Transverse colon (tissue), 4 donors: Measurements from ENCODE around the gene FNIP2. TPM values are rescaled to one million over a fixed set of nuclear protein-coding genes. Genes with fewer than 3 reads are reported as not detected.
"Not testable (repeated sequence)": the region's sequence is repeated elsewhere in the genome, so short reads cannot be mapped to it uniquely, and the experiment has no call there.

Experiments
- DNase-seq: peaks from one replicate; pipeline ENCODE4 v3.0.0-alpha.2; 2019
- H3K27ac ChIP-seq, 4 donors: fragments of 200-600 bp; sonication (generic); 2 replicates each; pipeline ENCODE4 v1.5.1; 2016 to 2018; ENCODE audit warnings: inconsistent platforms in 4 of 4
- H3K27me3 ChIP-seq: fragments of 200-600 bp; sonication (generic); 2 replicates; pipeline ENCODE4 v1.5.1; 2017; ENCODE audit warnings: inconsistent platforms
- H3K36me3 ChIP-seq, 4 donors: fragments of 200-600 bp; sonication (generic); 2 replicates each; pipeline ENCODE4 v1.5.1; 2017 to 2019; ENCODE audit warnings: inconsistent platforms in 4 of 4
- H3K4me1 ChIP-seq, 4 donors: fragments of 200-600 bp; sonication (generic); 2 replicates each; pipeline ENCODE4 v1.5.1; 2017 to 2020; ENCODE audit warnings: inconsistent platforms in 4 of 4
- H3K4me3 ChIP-seq, 4 donors: fragments of 200-600 bp; sonication (generic); 1 replicate in 1 of 4; 2 replicates in 3 of 4; pipeline versions ENCODE4 v1.5.1 to v1.6.1; 2017 to 2019; ENCODE audit warnings: inconsistent platforms in 4 of 4
- H3K9me3 ChIP-seq, 2 donors: fragments of 200-600 bp; sonication (generic); 2 replicates each; pipeline ENCODE4 v1.5.1; 2017 to 2019; ENCODE audit warnings: inconsistent platforms in 2 of 2
- EP300 ChIP-seq: sonication (generic); formaldehyde crosslinking; IDR thresholded peaks from one replicate; pipeline ENCODE4 v1.6.1; 2017; ENCODE audit warnings: antibody characterized with exemption, low read depth
- POLR2A ChIP-seq: fragments of 450-650 bp; IDR thresholded peaks from one replicate; pipeline ENCODE4 v1.6.1; 2016; ENCODE audit warnings: antibody characterized with exemption, mild to moderate bottlenecking, moderate library complexity
- POLR2AphosphoS5 ChIP-seq, 3 donors: sonication (generic); formaldehyde crosslinking; IDR thresholded peaks; one replicate each; pipeline ENCODE4 v1.6.1; 2016; ENCODE audit warnings: antibody characterized with exemption in 3 of 3
- WGBS, 2 donors: methylation state at CpG; one replicate each; pipeline ENCODE4 v1.1.5; 2018; ENCODE audit warnings: low coverage in 1 of 2; 5-methylcytosine and 5-hydroxymethylcytosine counted together
- in situ Hi-C, 4 donors: fragments of 200-750 bp; cut with MboI; loops; one replicate each; pipeline versions ENCODE4 v1.15.0 to v1.15.1; 2017; ENCODE audit warnings: low sequenced_read_pairs in 3 of 4, low pct_ligation_motif_present in 1 of 4, low pct_unique_long_range_greater_than_20kb in 1 of 4
- intact Hi-C: fragments of 100-400 bp; cut with DNase I; formaldehyde crosslinking; loops from one replicate; pipeline ENCODE4 v1.15.1; 2023; ENCODE audit warnings: low total_unique reads
- total RNA-seq, 4 donors: library from RNA; depleted of rRNA; stranded (reverse); fragments of >200 nt; gene quantifications; one replicate each; pipeline ENCODE4 v1.1.0, GENCODE V29; 2016
- TF ChIP-seq, protein P1 (sequence below), 5 experiments: fragments of 200-600 bp in 3 of 5; fragments of 450-650 bp in 2 of 5; sonication (generic) in 3 of 5; IDR thresholded peaks; 1 replicate in 2 of 5; 2 replicates in 3 of 5; pipeline ENCODE4 v1.5.1; 2016 to 2017; ENCODE audit warnings: antibody characterized with exemption in 5 of 5, inconsistent platforms in 3 of 5, mild to moderate bottlenecking in 2 of 5, moderate library complexity in 1 of 5

Gene FNIP2
- total RNA-seq, 4 donors from 2014 or later: 47.2 to 105 (median 64.0) TPM

DNA sequence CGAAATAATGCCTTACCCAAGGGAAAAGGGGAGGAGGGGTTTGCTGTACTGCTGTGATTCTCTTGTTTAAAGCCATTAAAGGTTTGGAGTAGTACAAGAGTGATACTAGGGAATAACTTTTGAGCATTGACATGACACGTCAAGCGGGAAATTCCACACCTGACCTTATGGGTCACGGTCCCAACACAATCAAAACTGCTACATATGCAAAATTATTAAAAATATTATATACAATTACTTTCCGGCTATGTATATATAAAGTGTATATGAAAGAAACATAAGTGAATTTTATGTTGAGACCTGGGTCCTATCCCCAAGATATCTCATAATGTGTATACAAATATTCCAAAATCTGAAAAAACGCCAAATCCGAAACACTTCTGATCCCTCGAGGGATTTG, 21.0 kb downstream of the FNIP2 start:
- H3K36me3 ChIP-seq: no peaks in the 10 kb centered on the region
- H3K9me3 ChIP-seq: no peaks in the 10 kb centered on the region
- peaks cover 20 to 52% (median 37%) of the 10 kb centered on the region in 4 donors for H3K4me1 ChIP-seq
- H3K27me3 ChIP-seq: no peaks in the 10 kb centered on the region
- WGBS, 2 donors: 93 to 96% methylated on average over 8 of the region's 8 CpGs
- no peak for DNase-seq
- in situ Hi-C loops (no loop called here), intact Hi-C loops (no loop called here)
- H3K4me3 ChIP-seq: no peak overlapping the region
- H3K27ac ChIP-seq: no peak overlapping the region
- no peak for TF ChIP-seq POLR2AphosphoS5 (IDR thresholded peaks at IDR 0.05)
- no peak for TF ChIP-seq EP300
- TF ChIP-seq POLR2A: no peak
- TF ChIP-seq, protein P1, sequence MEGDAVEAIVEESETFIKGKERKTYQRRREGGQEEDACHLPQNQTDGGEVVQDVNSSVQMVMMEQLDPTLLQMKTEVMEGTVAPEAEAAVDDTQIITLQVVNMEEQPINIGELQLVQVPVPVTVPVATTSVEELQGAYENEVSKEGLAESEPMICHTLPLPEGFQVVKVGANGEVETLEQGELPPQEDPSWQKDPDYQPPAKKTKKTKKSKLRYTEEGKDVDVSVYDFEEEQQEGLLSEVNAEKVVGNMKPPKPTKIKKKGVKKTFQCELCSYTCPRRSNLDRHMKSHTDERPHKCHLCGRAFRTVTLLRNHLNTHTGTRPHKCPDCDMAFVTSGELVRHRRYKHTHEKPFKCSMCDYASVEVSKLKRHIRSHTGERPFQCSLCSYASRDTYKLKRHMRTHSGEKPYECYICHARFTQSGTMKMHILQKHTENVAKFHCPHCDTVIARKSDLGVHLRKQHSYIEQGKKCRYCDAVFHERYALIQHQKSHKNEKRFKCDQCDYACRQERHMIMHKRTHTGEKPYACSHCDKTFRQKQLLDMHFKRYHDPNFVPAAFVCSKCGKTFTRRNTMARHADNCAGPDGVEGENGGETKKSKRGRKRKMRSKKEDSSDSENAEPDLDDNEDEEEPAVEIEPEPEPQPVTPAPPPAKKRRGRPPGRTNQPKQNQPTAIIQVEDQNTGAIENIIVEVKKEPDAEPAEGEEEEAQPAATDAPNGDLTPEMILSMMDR (IDR thresholded peaks at IDR 0.05): no peak

DNA sequence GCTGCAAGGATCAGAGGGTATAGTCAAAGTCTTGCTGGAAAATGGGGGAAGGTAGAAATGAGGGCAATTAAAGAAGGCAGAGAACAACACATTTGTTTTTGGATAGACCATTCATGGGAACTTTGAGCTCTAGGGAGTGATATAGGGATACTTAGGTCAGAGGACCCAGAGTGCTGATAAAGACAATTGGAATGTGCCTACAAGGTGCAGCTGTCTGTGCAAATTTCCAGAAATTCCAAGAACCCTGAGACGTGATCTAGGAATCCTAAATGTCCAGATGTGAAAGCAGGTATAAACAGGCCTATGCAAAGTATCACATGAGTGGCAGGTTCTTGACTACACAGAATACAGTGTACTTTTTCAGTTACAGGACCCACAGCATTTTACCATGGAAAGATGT, 24.2 kb downstream of the FNIP2 start:
- H3K4me1 ChIP-seq: peaks cover 0 to 22% (median 11%) of the 10 kb centered on the region in 4 donors
- H3K27me3 ChIP-seq: no peaks in the 10 kb centered on the region
- no peak for TF ChIP-seq EP300
- no peak for TF ChIP-seq POLR2AphosphoS5 (IDR thresholded peaks at IDR 0.05)
- TF ChIP-seq, protein P1 (IDR thresholded peaks at IDR 0.05): no peak
- no peak for TF ChIP-seq POLR2A
- in situ Hi-C loops: no loop called here
- no peak overlapping the region for H3K4me3 ChIP-seq
- no peak for DNase-seq
- intact Hi-C loops: no loop called here
- no peak overlapping the region for H3K27ac ChIP-seq
- no peaks in the 10 kb centered on the region for H3K9me3 ChIP-seq
- H3K36me3 ChIP-seq: no peaks in the 10 kb centered on the region
- 43 to 47% methylated on average over 1 of the region's 1 CpG for WGBS, 2 donors

DNA sequence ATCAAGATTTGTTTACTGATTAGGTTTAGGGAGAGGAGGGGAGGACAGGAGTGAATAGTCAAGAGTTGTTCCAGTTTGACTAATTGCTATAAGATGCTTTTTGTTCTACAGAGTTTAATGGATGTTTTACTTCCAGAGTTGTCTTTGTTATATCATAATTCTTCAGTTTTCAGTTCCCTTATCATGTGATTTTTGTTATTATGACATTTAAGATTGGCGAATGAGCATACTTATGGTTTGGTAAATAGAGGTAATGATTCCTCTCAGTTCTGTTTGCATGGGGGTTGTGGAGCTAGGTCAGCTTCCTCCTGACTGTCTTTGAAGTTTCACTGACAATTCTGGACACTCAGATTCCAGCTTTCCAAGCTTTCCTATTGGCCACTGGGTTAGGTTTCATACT, 24.6 kb downstream of the FNIP2 start:
- H3K9me3 ChIP-seq, in situ Hi-C loops, H3K4me3 ChIP-seq, DNase-seq, H3K36me3 ChIP-seq, H3K27me3 ChIP-seq, H3K27ac ChIP-seq, intact Hi-C loops: not testable (repeated sequence)
- H3K4me1 ChIP-seq: peaks cover 0 to 18% (median 9%) of the 10 kb centered on the region in 4 donors
- 53 to 83% methylated on average over 1 of the region's 1 CpG for WGBS, 2 donors

DNA sequence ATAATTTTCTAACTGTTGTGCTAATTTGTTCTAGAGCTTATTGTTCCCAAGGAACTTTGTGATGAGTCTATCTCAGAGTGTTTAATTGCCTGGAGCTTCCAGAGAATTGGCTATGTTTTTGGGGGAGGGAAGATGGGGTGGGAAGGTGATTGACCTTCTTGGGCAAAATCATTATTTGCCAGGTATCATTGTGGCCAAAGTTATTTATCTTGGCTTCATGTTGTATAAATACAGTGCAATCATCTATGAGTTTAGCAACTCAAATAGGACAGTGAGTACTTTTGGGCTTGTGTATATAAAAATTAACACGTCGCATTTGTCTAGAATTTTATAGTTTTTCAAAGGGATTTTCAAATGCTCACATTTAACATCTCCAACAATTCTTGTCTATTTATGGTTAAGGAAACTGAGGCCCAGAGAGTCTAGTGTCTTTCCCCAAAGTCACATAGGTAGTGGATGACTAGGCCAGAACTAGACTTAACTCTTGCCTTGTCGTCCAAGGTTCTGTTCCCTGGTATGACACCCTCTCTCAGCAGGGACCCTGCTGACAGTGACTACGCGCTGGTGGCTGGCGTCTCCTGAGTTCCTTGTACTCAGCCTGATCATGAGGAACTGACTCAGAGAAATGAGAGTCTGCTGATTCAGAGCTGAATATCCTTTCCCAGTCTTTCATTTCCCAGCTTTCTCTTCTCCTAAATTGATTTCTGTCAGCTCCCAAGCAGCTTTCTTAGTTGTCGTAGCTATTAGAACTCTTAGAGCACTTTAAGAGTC, 27.7 kb downstream of the FNIP2 start:
- DNase-seq: no peak
- 91 to 92% methylated on average over 7 of the region's 7 CpGs for WGBS, 2 donors
- H3K9me3 ChIP-seq: no peaks in the 10 kb centered on the region
- no peaks in the 10 kb centered on the region for H3K27me3 ChIP-seq
- intact Hi-C loops (no loop called here), in situ Hi-C loops (no loop called here)
- H3K36me3 ChIP-seq: no peaks in the 10 kb centered on the region
- no peak overlapping the region for H3K27ac ChIP-seq
- no peak overlapping the region for H3K4me3 ChIP-seq
- TF ChIP-seq, protein P1 (IDR thresholded peaks at IDR 0.05): no peak
- no peak for TF ChIP-seq EP300
- TF ChIP-seq POLR2A: no peak
- no peak for TF ChIP-seq POLR2AphosphoS5 (IDR thresholded peaks at IDR 0.05)
- peaks cover 22 to 42% (median 26%) of the 10 kb centered on the region in 4 donors for H3K4me1 ChIP-seq

DNA sequence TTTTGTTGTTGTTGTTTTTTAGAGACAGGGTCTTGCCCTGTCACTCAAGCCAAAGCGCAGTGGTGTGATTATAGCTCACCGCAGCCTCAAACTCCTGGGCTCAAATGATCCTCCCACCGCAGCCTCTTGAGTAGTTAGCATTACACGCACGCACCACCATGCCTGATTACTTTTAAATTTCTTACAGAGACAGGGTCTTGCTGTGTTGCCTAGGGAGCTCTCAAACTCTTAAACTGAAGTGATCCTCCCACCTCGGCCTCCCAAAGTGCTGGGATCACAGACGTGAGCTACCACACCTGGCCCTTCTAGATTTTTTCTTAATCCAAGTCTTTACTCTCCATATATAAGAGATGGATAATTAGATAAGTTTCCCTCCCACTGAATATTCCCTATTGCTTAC, 29.2 kb downstream of the FNIP2 start:
- no peaks in the 10 kb centered on the region for H3K9me3 ChIP-seq
- peaks cover 22 to 37% (median 25%) of the 10 kb centered on the region in 4 donors for H3K4me1 ChIP-seq
- intact Hi-C loops: no loop called here
- no peak for DNase-seq
- in situ Hi-C loops: no loop called here
- H3K4me3 ChIP-seq: no peak overlapping the region
- 91% methylated on average over 6 to 7 of the region's 7 CpGs for WGBS, 2 donors
- H3K27ac ChIP-seq: no peak overlapping the region
- H3K36me3 ChIP-seq: no peaks in the 10 kb centered on the region
- no peaks in the 10 kb centered on the region for H3K27me3 ChIP-seq
- TF ChIP-seq POLR2A: no peak
- TF ChIP-seq EP300: no peak
- TF ChIP-seq, protein P1 (IDR thresholded peaks at IDR 0.05): no peak
- no peak for TF ChIP-seq POLR2AphosphoS5 (IDR thresholded peaks at IDR 0.05)
